HS-27A (cell line): ENCODE measurements around the gene ANGPTL5.
"Not testable (repeated sequence)": the region's sequence is repeated elsewhere in the genome, so short reads cannot be mapped to it uniquely, and the experiment has no call there.

Experiments
- DNase-seq: peaks from one replicate; pipeline ENCODE4 v3.0.0-alpha.2; 2012; ENCODE audit warnings: low read depth, missing footprints

Gene ANGPTL5

GRCh38 chr11:101885631-101886030 is 30.7 kb downstream of the ANGPTL5 start:
- no peak for DNase-seq

GRCh38 chr11:101881586-101881985 is 34.7 kb downstream of the ANGPTL5 start:
- no peak for DNase-seq

- no peak for DNase-seq
These were observed 36.1 kb downstream of the ANGPTL5 start for GRCh38 chr11:101880222-101880621.

GRCh38 chr11:101872171-101872882 is 44.0 kb downstream of the ANGPTL5 start:
- no peak for DNase-seq

- DNase-seq: no peak
These were observed 45.8 kb downstream of the ANGPTL5 start for GRCh38 chr11:101870510-101870909.

- no peak for DNase-seq
These were observed 48.4 kb downstream of the ANGPTL5 start for GRCh38 chr11:101867951-101868350.

- no peak for DNase-seq
These were observed 49.5 kb downstream of the ANGPTL5 start for GRCh38 chr11:101866619-101867491.

GRCh38 chr11:101864098-101864497 is 52.2 kb downstream of the ANGPTL5 start:
- DNase-seq: no peak

- DNase-seq: no peak
These were observed 53.0 kb downstream of the ANGPTL5 start for GRCh38 chr11:101863361-101863760.

GRCh38 chr11:101862391-101863233 is 53.7 kb downstream of the ANGPTL5 start:
- no peak for DNase-seq

GRCh38 chr11:101860696-101861427 is 55.5 kb downstream of the ANGPTL5 start:
- DNase-seq: no peak

GRCh38 chr11:101852260-101852659 is 64.1 kb downstream of the ANGPTL5 start:
- DNase-seq: not testable (repeated sequence)

- no peak for DNase-seq
These were observed 68.1 kb downstream of the ANGPTL5 start for GRCh38 chr11:101848262-101848661.

- DNase-seq: no peak
These were observed 71.7 kb downstream of the ANGPTL5 start for GRCh38 chr11:101844608-101845007.

GRCh38 chr11:101840704-101841103 is 75.6 kb downstream of the ANGPTL5 start:
- DNase-seq: no peak
